ENCODE measurements around the gene HES5.

The HES5 gene

DNA sequence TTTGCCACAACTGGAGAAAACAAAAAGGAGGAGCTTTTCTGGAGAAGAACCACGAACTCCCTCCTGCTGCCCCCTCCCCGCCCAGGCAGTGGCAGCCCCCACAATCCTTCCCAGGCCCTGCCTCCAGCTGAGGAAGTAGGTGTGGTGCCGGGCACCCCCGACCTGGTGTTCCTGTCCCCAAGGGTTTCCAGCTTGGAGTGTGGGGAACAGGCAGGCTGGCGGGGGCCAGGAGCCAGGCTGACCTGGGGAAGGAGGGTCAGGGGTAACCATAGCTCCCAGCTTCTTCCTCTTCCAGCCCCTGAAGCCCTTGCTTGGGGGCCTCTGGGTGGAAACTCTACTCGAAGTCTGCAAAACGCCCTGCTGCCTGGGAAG is 4.2 kb upstream of the HES5 start:
- TF ChIP-seq, protein P1, sequence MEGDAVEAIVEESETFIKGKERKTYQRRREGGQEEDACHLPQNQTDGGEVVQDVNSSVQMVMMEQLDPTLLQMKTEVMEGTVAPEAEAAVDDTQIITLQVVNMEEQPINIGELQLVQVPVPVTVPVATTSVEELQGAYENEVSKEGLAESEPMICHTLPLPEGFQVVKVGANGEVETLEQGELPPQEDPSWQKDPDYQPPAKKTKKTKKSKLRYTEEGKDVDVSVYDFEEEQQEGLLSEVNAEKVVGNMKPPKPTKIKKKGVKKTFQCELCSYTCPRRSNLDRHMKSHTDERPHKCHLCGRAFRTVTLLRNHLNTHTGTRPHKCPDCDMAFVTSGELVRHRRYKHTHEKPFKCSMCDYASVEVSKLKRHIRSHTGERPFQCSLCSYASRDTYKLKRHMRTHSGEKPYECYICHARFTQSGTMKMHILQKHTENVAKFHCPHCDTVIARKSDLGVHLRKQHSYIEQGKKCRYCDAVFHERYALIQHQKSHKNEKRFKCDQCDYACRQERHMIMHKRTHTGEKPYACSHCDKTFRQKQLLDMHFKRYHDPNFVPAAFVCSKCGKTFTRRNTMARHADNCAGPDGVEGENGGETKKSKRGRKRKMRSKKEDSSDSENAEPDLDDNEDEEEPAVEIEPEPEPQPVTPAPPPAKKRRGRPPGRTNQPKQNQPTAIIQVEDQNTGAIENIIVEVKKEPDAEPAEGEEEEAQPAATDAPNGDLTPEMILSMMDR (IDR thresholded peaks at IDR 0.05; ENCODE audit: control insufficient read depth, insufficient read depth, low read depth, low read length, missing control alignments): no peak
- no peak for DNase-seq (ENCODE audit: low read depth)

DNA sequence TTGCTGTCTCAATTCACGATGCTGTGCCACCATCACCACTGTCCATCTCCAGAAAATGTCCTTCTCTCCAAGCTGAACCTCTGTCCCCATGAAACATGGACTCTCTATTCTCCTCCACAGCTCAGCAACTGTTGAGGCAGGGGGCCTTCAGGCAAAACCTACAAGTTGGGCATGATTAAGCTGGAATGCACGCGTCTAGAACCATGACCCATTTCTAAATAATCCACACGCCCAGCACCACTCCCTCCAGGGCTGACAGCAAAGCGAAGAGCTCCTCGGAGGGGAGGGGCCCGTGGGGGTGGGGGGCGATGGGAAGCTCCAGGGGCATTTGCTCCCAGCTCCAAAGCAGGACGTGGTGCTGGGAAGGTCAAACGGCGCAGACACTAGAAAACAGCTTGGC is 3.3 kb upstream of the HES5 start:
- no peak for DNase-seq (ENCODE audit: low read depth)
- TF ChIP-seq, protein P1 (IDR thresholded peaks at IDR 0.05; ENCODE audit: control insufficient read depth, insufficient read depth, low read depth, low read length, missing control alignments): no peak
- no peak overlapping the region for H3K4me3 ChIP-seq (ENCODE audit: control insufficient read depth, low read depth, low read length)

More for the DNA sequence above, 4.2 kb upstream of the HES5 start:
- no peak overlapping the region for H3K4me3 ChIP-seq (ENCODE audit: control insufficient read depth, low read depth, low read length)

DNA sequence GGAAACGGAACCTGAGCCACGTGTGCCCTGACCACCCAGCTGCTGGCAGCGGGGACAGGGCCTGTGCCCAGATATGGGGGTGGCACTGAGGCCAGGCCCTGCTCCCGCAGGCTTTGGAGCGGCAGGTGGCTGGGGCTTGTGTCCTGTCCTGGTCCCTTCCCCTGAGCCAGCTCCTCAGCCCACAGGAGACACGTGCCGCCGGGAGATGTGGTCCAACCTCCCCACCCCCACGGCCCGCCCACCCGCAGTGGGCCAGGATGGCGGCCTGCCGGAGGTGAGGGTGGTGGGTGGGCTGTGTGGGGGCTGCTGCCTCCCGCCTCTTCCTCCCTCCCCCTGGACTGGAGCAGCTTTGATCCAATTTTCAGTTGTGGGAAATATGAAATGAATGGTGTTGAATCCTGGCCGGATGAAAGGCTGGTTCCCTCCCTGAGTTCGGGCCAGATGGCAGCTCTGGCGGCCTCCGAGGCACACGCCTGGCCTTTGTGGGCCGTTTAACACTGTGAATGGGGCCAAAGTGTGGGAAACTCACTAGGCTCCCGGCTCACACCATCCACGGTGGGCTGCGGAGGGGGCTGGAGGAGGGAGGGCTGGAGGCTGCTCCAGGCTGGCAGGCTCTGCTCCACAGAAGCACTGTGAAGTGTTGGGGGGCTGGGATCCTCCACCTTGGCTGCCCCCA is 2.6 kb upstream of the HES5 start:
- DNase-seq (ENCODE audit: low read depth): no peak
- H3K4me3 ChIP-seq (ENCODE audit: control insufficient read depth, low read depth, low read length): no peak overlapping the region
- TF ChIP-seq, protein P1 (IDR thresholded peaks at IDR 0.05; ENCODE audit: control insufficient read depth, insufficient read depth, low read depth, low read length, missing control alignments): no peak

DNA sequence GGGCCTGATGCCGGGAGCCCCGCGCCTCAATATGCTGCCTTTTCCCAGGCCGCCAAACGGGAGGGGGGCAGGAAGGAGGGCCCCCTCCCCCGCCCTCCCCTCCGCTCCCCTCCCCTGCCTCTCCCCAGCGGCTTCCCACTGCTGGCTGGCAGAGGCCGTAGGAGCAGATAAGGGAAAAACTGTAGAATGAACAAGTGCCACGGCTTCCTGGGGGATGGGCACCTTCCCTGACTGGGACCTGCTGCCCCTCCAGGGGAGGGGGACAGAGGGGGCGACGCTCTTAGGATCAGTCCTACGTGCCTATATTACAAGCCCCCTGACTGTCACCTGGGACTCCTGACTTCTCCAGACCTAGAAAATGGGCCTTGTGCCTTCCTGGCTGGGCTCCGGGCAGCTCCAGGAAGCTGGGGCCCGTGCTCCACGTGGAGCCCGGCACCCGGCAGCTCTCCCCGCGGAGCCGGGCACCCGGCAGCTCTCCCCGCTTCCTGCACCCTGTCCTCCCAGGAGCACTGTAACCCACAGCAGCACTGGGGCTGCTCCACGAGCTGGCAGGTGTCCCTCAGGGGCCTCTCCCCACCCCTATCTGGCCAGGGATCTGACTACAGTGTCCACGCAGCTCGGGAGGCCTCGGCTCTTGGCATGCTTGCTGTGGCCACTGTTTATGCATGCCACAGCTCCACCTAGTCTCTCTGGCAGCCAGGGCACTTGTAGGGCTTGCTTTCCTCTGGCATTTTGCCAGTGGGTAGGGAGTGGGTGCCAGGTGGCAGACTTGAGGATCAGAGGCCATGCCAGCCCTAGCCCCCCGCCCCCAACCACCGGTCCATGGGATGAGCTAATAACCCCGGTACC is 674 bp upstream of the HES5 start:
- DNase-seq (ENCODE audit: low read depth): no peak
- TF ChIP-seq, protein P1 (IDR thresholded peaks at IDR 0.05; ENCODE audit: control insufficient read depth, insufficient read depth, low read depth, low read length, missing control alignments): no peak
- no peak overlapping the region for H3K4me3 ChIP-seq (ENCODE audit: control insufficient read depth, low read depth, low read length)

DNA sequence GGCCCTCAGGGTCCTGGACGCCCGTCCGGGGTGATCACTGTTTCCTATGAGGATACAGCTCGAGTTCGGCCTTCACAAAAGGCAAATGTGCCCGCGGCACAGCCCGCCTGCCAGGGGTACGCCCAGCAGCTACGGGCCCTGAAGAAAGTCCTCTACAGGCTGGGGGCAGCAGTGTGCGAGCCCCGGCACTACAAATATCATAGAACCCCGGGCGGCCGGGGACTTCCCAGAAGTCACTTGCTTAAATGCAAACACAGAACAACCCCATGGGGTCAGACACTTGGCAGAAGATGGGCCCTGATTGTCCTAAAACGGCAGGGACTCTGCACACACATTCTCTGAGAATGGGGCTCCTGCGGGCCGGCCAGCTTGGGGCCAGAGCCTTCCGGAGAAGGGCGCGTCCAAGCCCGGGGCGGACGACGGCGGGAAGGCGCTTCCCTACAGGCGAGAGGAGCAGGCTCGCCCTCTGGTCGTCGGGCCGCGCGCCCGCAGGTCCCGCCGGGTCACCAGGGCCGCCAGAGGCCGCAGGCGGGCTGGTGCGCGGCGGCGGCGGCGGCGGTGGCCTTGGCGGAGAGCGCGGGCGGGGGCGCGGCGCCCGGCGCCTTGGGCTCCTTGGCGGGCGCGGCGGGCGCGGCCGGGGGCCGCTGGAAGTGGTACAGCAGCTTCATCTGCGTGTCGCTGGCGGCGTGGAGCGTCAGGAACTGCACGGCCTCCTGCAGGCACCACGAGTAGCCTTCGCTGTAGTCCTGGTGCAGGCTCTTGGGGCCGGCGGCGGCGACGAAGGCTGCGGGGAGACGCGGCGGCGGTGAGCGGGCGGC is 888 bp downstream of the HES5 start:
- TF ChIP-seq, protein P1 (IDR thresholded peaks at IDR 0.05; ENCODE audit: control insufficient read depth, insufficient read depth, low read depth, low read length, missing control alignments): no peak
- DNase-seq (ENCODE audit: low read depth): no peak
- no peak overlapping the region for H3K4me3 ChIP-seq (ENCODE audit: control insufficient read depth, low read depth, low read length)

DNA sequence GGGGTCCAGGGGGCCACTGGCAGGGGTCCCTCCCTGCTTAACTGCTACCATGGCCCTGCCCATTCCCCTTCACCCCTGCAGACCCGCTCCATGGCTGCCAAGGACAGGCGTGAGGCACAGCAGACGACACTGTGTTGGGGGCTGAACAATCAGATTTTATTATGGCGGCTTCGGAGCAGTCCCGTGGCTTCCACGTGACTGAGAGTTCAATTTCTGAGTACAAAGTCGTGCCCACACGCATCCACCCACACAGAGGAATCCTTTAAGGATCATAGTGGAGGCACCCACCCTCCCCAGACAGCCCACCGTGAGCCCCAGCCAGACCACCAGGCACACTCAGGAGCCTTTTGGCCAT is 1.5 kb downstream of the HES5 start:
- TF ChIP-seq, protein P1 (IDR thresholded peaks at IDR 0.05; ENCODE audit: control insufficient read depth, insufficient read depth, low read depth, low read length, missing control alignments): no peak
- no peak overlapping the region for H3K4me3 ChIP-seq (ENCODE audit: control insufficient read depth, low read depth, low read length)
- no peak for DNase-seq (ENCODE audit: low read depth)

All from AG09309 (cell line).